Measurements from ENCODE around the gene BMPR2.
"Not testable (repeated sequence)": the region's sequence is repeated elsewhere in the genome, so short reads cannot be mapped to it uniquely, and the experiment has no call there.

The BMPR2 gene

DNA sequence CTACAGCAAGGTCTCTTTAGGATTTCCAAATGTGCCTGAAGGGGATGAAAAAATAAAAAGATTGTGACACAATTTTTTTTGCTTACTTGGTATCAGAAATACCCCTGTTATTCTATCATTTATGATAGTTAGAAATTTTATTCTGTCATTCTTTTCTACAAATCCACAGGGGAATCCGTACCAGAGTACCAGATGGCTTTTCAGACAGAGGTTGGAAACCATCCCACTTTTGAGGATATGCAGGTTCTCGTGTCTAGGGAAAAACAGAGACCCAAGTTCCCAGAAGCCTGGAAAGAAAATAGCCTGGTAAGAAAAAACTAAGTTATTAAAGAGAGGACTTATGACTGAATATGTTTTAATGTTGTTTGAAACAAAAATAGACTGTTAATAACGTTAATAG is 166.0 kb downstream of the BMPR2 start:
- DNase-seq: no peak

DNA sequence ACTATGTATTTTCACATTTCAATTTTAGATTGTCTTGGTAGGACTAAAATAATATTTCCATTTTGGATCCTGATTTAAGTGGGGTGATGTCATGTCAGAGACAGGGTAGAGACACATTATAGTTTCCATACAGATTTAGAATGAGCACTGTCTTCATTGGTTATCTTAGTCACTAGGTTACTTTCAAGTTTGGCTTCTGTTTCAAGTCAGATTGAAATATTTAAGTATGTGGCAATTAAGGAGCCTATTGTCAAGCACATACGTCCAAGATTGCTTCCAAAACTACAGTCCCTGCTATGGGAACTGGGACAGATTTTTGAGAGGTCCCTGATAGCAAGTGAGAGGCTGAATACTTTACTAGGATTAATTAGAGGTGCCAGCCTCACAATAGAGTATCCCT is 169.4 kb downstream of the BMPR2 start:
- no peak for DNase-seq

DNA sequence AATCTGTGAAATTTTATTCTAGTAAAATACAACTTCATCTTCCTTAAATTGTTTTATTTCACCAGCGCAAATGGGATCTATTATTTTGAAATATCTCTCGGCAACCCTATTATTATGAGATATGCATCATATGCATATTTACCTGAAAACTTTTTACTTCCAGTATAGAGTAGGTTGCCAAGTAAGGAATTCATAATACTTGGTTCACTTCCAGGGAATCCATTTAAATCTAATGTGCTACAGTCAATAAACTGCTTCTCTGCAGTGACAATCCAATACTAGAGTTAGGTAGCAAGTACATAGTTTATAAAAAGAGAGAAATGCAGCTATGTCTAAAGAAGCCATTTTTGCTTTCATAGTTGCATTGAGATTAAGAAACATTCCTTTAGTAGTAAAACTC is 169.8 kb downstream of the BMPR2 start:
- DNase-seq: no peak

- not testable (repeated sequence) for DNase-seq
Observed at GRCh38 chr2:202546499-202547141, 170.5 kb downstream of the BMPR2 start.

- DNase-seq: no peak
Observed at GRCh38 chr2:202548240-202548639, 172.1 kb downstream of the BMPR2 start.

- not testable (repeated sequence) for DNase-seq
Observed at GRCh38 chr2:202551000-202551399, 174.9 kb downstream of the BMPR2 start.

DNA sequence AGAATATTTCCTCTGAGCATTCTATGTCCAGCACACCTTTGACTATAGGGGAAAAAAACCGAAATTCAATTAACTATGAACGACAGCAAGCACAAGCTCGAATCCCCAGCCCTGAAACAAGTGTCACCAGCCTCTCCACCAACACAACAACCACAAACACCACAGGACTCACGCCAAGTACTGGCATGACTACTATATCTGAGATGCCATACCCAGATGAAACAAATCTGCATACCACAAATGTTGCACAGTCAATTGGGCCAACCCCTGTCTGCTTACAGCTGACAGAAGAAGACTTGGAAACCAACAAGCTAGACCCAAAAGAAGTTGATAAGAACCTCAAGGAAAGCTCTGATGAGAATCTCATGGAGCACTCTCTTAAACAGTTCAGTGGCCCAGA is 179.2 kb downstream of the BMPR2 start:
- no peak for DNase-seq

DNA sequence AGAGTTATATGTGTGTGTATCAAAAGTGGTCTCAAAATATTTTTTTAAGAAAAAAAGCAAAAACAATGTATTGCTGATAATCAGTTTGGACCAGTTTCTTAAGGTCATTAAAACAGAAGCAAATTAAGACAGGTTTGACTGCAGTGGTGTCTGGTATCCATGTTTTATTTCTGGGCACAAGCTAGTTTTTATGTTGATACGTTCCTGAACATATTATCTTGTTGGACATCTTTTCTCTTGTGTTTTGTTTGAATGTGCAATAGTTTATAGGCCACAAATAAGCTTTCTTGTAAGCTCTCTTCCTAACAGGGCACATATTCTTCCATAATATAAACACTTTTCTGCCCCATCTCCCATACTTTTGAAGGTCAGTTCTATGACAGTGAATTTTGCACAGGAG is 184.1 kb downstream of the BMPR2 start:
- no peak for DNase-seq

DNA sequence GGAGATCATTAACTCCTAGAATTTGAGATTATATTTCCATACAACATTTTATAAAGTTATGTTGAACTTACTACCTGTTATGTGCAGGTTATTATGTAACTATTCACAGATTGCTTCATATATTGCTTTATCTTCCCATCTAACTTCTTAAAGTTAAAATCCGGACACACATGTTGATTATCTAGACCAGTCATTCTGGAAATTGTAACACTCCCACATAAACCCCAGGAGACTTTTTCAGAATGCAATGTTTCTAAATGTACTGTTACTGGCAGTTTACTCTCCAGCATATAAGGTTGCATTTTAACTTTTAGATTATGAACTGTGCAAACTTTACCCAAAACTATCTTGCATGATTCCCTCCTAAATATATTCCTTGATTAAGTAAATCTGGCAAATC is 188.1 kb downstream of the BMPR2 start:
- DNase-seq: no peak

DNA sequence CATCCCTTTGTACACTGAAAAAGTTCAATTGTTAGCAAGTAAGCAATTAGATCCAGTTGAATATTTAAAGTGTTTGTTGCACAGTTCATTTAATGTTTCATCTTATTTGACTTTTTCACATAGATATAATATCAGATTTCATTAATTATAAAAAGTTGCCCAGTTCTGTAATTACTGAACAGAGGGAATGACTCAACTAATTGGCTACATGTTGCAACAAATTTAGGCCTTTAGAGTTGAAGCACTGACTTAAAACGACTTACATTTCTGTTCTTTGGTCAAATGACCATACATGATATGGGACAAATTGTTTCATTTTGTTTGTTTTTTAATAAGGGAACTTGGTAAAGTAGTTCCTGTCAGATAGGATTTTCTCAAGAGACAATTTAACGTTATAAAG is 190.2 kb downstream of the BMPR2 start:
- DNase-seq: no peak

GRCh38 chr2:202574541-202574940 is 198.4 kb downstream of the BMPR2 start:
- no peak for DNase-seq

- not testable (repeated sequence) for DNase-seq
Observed at GRCh38 chr2:202575194-202575593, 199.1 kb downstream of the BMPR2 start.

DNA sequence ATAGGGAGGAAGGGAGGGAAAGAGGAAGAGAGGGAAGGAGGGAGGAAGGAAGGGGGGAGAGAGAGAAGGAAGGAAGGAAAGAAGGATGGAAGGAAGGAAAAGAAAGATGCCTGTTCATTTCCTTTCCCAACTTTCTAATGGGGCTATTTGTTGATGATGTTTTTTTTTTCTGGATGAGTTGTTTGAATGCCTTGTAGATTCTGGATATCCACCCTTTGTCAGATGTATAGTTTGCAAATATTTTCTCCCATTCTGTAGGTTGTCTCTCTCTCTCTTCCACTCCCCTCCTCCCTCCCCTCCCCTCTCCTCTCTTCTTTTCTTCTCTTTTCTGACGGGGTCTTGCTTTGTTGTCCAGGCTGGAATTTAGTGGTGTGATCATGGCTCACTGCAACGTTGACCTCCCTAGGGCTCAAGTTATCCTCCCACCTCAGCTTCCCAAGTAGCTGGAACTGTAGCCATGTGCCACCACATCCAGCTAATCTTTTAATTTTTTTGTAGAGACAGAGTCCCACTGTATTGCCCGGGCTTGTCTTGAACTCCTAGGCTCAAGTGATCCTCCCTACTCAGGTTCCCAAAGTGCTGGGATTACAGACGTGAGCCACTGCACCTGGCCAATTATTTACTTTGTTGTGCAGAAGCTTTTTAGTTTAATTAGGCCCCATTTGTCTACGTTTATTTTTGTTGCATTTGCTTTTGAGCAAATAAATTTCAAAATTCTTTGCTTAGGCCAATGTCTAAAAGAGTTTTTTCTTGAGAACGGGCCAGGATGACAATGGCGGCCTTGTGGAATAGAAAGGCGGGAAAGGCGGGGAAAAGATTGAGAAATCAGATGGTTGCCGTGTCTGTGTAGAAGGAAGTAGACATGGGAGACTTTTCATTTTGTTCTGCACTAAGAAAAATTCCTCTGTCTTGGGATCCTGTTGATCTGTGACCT is 201.4 kb downstream of the BMPR2 start:
- no peak for DNase-seq

DNA sequence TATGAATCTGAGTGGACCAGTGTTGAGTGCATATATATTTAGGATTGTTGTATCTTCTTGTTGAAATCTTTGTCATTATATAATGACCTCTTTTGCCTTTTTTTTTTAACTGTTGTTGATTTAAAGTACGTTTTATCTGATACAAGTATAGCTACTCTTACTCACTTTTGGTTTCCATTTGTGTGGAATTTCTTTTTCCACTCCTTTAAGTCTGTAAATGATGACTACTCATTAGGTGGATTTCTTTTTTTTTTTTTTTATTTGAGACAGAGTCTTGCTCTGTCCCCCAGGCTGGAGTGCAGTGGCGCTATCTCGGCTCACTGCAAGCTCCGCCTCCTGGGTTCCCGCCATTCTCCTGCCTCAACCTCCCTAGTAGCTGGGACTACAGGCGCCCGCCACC is 206.7 kb downstream of the BMPR2 start:
- DNase-seq: not testable (repeated sequence)

DNA sequence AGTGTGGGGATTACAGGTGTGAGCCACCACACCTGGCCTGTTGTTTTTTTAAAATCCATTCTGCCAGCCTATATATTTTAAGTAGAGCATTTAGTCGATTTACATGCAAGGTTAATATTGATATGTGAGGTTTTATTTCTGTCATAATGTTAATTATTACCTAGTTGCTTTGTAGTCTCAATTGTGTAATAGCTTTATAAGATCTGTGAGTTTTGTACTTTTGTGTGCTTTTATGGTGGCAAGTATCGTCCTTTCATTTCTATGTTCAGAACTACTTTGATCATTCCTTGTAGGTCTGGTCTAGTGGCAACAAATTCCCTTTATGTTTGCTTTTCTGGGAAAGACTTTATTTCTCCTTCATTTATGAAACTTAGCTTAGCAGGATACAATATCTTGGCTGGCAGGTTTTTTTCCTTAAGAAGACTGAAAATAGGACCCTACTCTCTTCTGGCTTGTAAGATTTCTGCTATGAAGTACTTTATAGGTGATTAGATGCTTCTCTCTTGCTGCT is 207.6 kb downstream of the BMPR2 start:
- DNase-seq: no peak

GRCh38 chr2:202588647-202589581 is 212.8 kb downstream of the BMPR2 start:
- peak; percentile 71 for DNase-seq

DNA sequence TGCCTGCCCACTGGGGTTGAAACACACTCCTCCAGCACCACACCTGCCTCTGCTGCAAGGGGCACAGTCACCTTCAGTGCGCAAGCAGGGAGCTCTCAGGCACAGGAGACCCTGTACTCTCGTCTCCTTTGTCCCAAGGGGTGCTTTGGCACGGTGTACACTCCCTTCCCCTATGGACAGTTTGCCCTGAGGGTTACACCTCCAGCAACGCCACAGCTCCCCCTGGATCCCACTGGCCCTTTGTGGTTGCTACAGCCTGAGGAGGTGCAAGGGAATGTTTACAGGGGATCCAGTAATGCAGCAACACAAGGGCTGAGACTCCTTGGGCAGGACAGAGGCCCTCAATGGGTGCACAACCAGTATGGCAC is 213.4 kb downstream of the BMPR2 start:
- no peak for DNase-seq

GRCh38 chr2:202592566-202592965 is 216.4 kb downstream of the BMPR2 start:
- no peak for DNase-seq

- no peak for DNase-seq
Observed at GRCh38 chr2:202599105-202599504, 223.0 kb downstream of the BMPR2 start.

GRCh38 chr2:202599911-202600310 is 223.8 kb downstream of the BMPR2 start:
- no peak for DNase-seq

GRCh38 chr2:202604699-202605098 is 228.6 kb downstream of the BMPR2 start:
- DNase-seq: no peak

DNA sequence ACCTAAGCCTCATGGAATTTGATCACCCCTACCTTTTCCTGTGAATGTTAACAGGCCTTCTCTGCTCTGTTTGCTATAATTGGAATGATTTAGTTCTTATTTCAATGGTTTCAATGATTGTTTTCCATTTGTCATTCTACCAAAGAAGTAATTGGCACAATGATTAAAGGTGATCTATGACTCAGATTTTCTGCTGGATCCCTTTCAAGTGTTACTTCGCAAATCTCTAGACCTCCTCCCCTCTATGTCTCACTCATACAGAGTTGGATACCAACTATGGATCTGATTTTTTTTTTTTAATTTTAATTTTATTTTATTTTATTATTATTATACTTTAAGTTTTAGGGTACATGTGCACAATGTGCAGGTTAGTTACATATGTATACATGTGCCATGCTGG is 229.0 kb downstream of the BMPR2 start:
- no peak for DNase-seq

All from left hindlimb (tissue), 1 donor.